ENCODE results near the gene HMBS. TPM values are rescaled to one million over a fixed set of nuclear protein-coding genes. Genes with fewer than 3 reads are reported as not detected.
"Not testable (repeated sequence)": the region's sequence is repeated elsewhere in the genome, so short reads cannot be mapped to it uniquely, and the experiment has no call there.

HMBS gene
- polyA plus RNA-seq (ENCODE audit: insufficient read length in 4 of 4), result 10 to 100 TPM; 24.6 to 31.6 (median 26.2) TPM

- peak; percentile 88 to 95 (median 92) for DNase-seq (ENCODE audit: low read depth in 4 of 4, low spot score in 3 of 4)
Measured at GRCh38 chr11:119084663-119085436, at the start of gene HMBS. Gene HMBS, plus strand, starts transcription at chr11:119084881. Its CDS starts 153 bp downstream, at chr11:119085034.

GRCh38 chr11:119038884-119039283 lies 45.8 kb upstream of the HMBS start:
- DNase-seq (ENCODE audit: low read depth in 4 of 4, low spot score in 3 of 4), result no peak

GRCh38 chr11:119039471-119039870 lies 45.2 kb upstream of the HMBS start:
- DNase-seq (ENCODE audit: low read depth in 4 of 4, low spot score in 3 of 4), result not testable (repeated sequence)

GRCh38 chr11:119041821-119042514 lies 42.7 kb upstream of the HMBS start:
- DNase-seq (ENCODE audit: low read depth in 4 of 4, low spot score in 3 of 4), result no peak

- DNase-seq (ENCODE audit: low read depth in 4 of 4, low spot score in 3 of 4), result no peak
Measured at GRCh38 chr11:119042927-119043326, 41.8 kb upstream of the HMBS start.

GRCh38 chr11:119044708-119045107 lies 40.0 kb upstream of the HMBS start:
- no peak for DNase-seq (ENCODE audit: low read depth in 4 of 4, low spot score in 3 of 4)

GRCh38 chr11:119046489-119046888 lies 38.2 kb upstream of the HMBS start:
- DNase-seq (ENCODE audit: low read depth in 4 of 4, low spot score in 3 of 4), result no peak

- no peak for DNase-seq (ENCODE audit: low read depth in 4 of 4, low spot score in 3 of 4)
Measured at GRCh38 chr11:119047205-119047604, 37.5 kb upstream of the HMBS start.

GRCh38 chr11:119048644-119049043 lies 36.0 kb upstream of the HMBS start:
- DNase-seq (ENCODE audit: low read depth in 4 of 4, low spot score in 3 of 4), result no peak

- no peak for DNase-seq (ENCODE audit: low read depth in 4 of 4, low spot score in 3 of 4)
Measured at GRCh38 chr11:119049081-119049480, 35.6 kb upstream of the HMBS start.

GRCh38 chr11:119051440-119052162 lies 33.1 kb upstream of the HMBS start:
- no peak for DNase-seq (ENCODE audit: low read depth in 4 of 4, low spot score in 3 of 4)

- DNase-seq (ENCODE audit: low read depth in 4 of 4, low spot score in 3 of 4), result no peak
Measured at GRCh38 chr11:119052163-119052814, 32.4 kb upstream of the HMBS start.

- no peak for DNase-seq (ENCODE audit: low read depth in 4 of 4, low spot score in 3 of 4)
Measured at GRCh38 chr11:119054418-119054817, 30.3 kb upstream of the HMBS start.

- no peak for DNase-seq (ENCODE audit: low read depth in 4 of 4, low spot score in 3 of 4)
Measured at GRCh38 chr11:119055901-119056300, 28.8 kb upstream of the HMBS start.

- DNase-seq (ENCODE audit: low read depth in 4 of 4, low spot score in 3 of 4), result no peak
Measured at GRCh38 chr11:119056421-119056999, 28.2 kb upstream of the HMBS start.

GRCh38 chr11:119057000-119057769 lies 27.5 kb upstream of the HMBS start, which contains the start of gene HYOU1:
Gene HYOU1, minus strand, starts transcription at chr11:119057205. Its CDS starts 1,045 bp downstream, at chr11:119056160.
- peak; percentile 83 to 91 (median 90) for DNase-seq (ENCODE audit: low read depth in 4 of 4, low spot score in 3 of 4)

- DNase-seq (ENCODE audit: low read depth in 4 of 4, low spot score in 3 of 4), result not testable (repeated sequence)
Measured at GRCh38 chr11:119059128-119059527, 25.6 kb upstream of the HMBS start.

GRCh38 chr11:119061256-119061655 lies 23.4 kb upstream of the HMBS start:
- DNase-seq (ENCODE audit: low read depth in 4 of 4, low spot score in 3 of 4), result no peak

GRCh38 chr11:119062779-119063178 lies 21.9 kb upstream of the HMBS start:
- no peak for DNase-seq (ENCODE audit: low read depth in 4 of 4, low spot score in 3 of 4)

Data from left renal pelvis (tissue), 4 donors.